Spleen (tissue), 11 donors: ENCODE data around the gene BTG4. TPM values are rescaled to one million over a fixed set of nuclear protein-coding genes. Genes with fewer than 3 reads are reported as not detected.

ENCODE experiments used
- DNase-seq: peaks from one replicate; pipeline ENCODE4 v3.0.0-alpha.2; 2020
- H3K27ac ChIP-seq, 8 donors: fragments of 200-600 bp; sonication (generic) in 7 of 8; 1 replicate in 4 of 8; 2 replicates in 4 of 8; pipeline versions ENCODE4 v1.5.0 to v1.8.0; 2016 to 2021; ENCODE audit warnings: inconsistent platforms in 4 of 8, mild to moderate bottlenecking in 4 of 8, moderate library complexity in 1 of 8
- H3K27me3 ChIP-seq, 7 donors: fragments of 200-600 bp; sonication (generic) in 6 of 7; replicated peaks in 1 of 7; 1 replicate in 4 of 7; 2 replicates in 3 of 7; pipeline versions ENCODE4 v1.5.0 to v1.8.0; 2016 to 2021; ENCODE audit warnings: inconsistent platforms in 3 of 7, mild to moderate bottlenecking in 1 of 7
- H3K36me3 ChIP-seq, 6 donors: fragments of 200-600 bp; sonication (generic) in 5 of 6; 1 replicate in 4 of 6; 2 replicates in 2 of 6; pipeline versions ENCODE4 v1.5.0 to v1.8.0; 2016 to 2021; ENCODE audit warnings: inconsistent platforms in 2 of 6
- H3K4me1 ChIP-seq, 6 donors: fragments of 200-600 bp; sonication (generic) in 5 of 6; 1 replicate in 3 of 6; 2 replicates in 3 of 6; pipeline versions ENCODE4 v1.5.0 to v1.8.0; 2016 to 2021; ENCODE audit warnings: inconsistent platforms in 3 of 6
- H3K4me3 ChIP-seq, 8 donors: fragments of 200-600 bp; sonication (generic) in 7 of 8; 1 replicate in 4 of 8; 2 replicates in 4 of 8; pipeline versions ENCODE4 v1.5.0 to v1.8.0; 2016 to 2021; ENCODE audit warnings: inconsistent platforms in 4 of 8, mild to moderate bottlenecking in 4 of 8, moderate library complexity in 2 of 8
- H3K9me3 ChIP-seq, 8 donors: fragments of 200-600 bp; sonication (generic) in 7 of 8; 1 replicate in 4 of 8; 2 replicates in 4 of 8; pipeline versions ENCODE4 v1.5.0 to v1.8.0; 2016 to 2021; ENCODE audit warnings: inconsistent platforms in 4 of 8
- CTCF ChIP-seq, 11 experiments: fragments of 200-600 bp in 7 of 11; fragments of 450-650 bp in 4 of 11; sonication (generic) in 4 of 11; IDR thresholded peaks in 8 of 11; conservative IDR thresholded peaks in 3 of 11; 1 replicate in 7 of 11; 2 replicates in 4 of 11; pipeline versions ENCODE4 v1.4.0 to v1.8.0; 2016 to 2021; ENCODE audit warnings: antibody characterized with exemption in 11 of 11, inconsistent platforms in 4 of 11, mild to moderate bottlenecking in 1 of 11
- POLR2A ChIP-seq, 3 donors: fragments of 450-650 bp; IDR thresholded peaks; one replicate each; pipeline ENCODE4 v1.5.1; 2017; ENCODE audit warnings: antibody characterized with exemption in 3 of 3, mild to moderate bottlenecking in 1 of 3
- POLR2AphosphoS5 ChIP-seq, 3 donors: sonication (generic); formaldehyde crosslinking; IDR thresholded peaks; one replicate each; pipeline ENCODE4 v1.5.1; 2017; ENCODE audit warnings: antibody characterized with exemption in 3 of 3
- WGBS, 5 donors: extraction: QIAGEN DNeasy Blood & Tissue Kit in 3 of 5; methylation state at CpG; one replicate each; pipeline versions ENCODE4 v1.1.5 to v1.1.7; 2013 to 2018; 5-methylcytosine and 5-hydroxymethylcytosine counted together
- intact Hi-C: fragments of 100-400 bp; cut with DNase I; formaldehyde crosslinking; loops from one replicate; pipeline ENCODE4 v1.15.0; 2023; ENCODE audit warnings: low total_unique reads
- polyA plus RNA-seq, 3 donors: library from polyadenylated mRNA; stranded (reverse); fragments of 200-250 nt; gene quantifications; one replicate each; pipeline ENCODE4 v1.2.1, GENCODE V29; 2013
- total RNA-seq, 7 donors: library from RNA; depleted of rRNA in 3 of 7; stranded (reverse); fragments of >200 nt in 3 of 7; fragmentation: NEBNext Ultra II Directional in 4 of 7; extraction: Animal tissue kit (Norgen Biotek cat#: 25700) in 4 of 7; gene quantifications; one replicate each; pipeline versions ENCODE4 v1.1.0 to v1.2.1, GENCODE V29; 2016 to 2021
- donor health status: healthy with polysubstance abuse.
- donor health status: DM: no; HTN: no; CAD: no; lungs with moderate emphysema.
- donor health status: DM: no; HTN: no; CAD: no.
- donor health status: Bipolar disorder and iron deficiency.
- donor health status: healthy.
- donor health status: DM: no; HTN: no; CAD: no.
- donor health status: DM: yes; HTN: yes; CAD: no.

The BTG4 gene
- total and polyA plus RNA-seq, 10 donors = not detected

GRCh38 chr11:111490496-111490895 lies 21.7 kb downstream of the BTG4 start:
- Histone ChIP-seq H3K4me1 (no peaks in the 10 kb centered on the region), H3K36me3 (no peaks in the 10 kb centered on the region), H3K27ac (no peak overlapping the region), H3K9me3 (peaks cover 0 to 31% (median 15%) of the 10 kb centered on the region in 8 donors), H3K27me3 (no peaks in the 10 kb centered on the region), H3K4me3 (no peak overlapping the region)
- intact Hi-C loops = no loop called here
- 93 to 95% (median 94%) methylated on average over 1 of the region's 1 CpG for WGBS, 5 donors
- TF ChIP-seq POLR2AphosphoS5 (IDR thresholded peaks at IDR 0.05) (no peak), CTCF (IDR thresholded peaks at IDR 0.05 in 8 of 11, conservative IDR thresholded peaks at IDR 0.05 in 3 of 11) (no peak), POLR2A (IDR thresholded peaks at IDR 0.05) (no peak)
- no peak for DNase-seq

- H3K27ac ChIP-seq = no peak overlapping the region
- intact Hi-C loops = no loop called here
- TF ChIP-seq POLR2AphosphoS5 (IDR thresholded peaks at IDR 0.05) (no peak), CTCF (IDR thresholded peaks at IDR 0.05 in 8 of 11, conservative IDR thresholded peaks at IDR 0.05 in 3 of 11) (no peak), POLR2A (IDR thresholded peaks at IDR 0.05) (no peak)
- H3K4me1 ChIP-seq = no peaks in the 10 kb centered on the region
- no peaks in the 10 kb centered on the region for H3K27me3 ChIP-seq
- H3K9me3 ChIP-seq = peaks cover 2 to 68% (median 50%) of the 10 kb centered on the region in 8 donors
- H3K36me3 ChIP-seq = no peaks in the 10 kb centered on the region
- H3K4me3 ChIP-seq = no peak overlapping the region
- DNase-seq = no peak
These were observed 28.8 kb downstream of the BTG4 start for GRCh38 chr11:111483431-111483830.

GRCh38 chr11:111479666-111480065 lies 32.5 kb downstream of the BTG4 start:
- TF ChIP-seq POLR2AphosphoS5 (IDR thresholded peaks at IDR 0.05) (no peak), POLR2A (IDR thresholded peaks at IDR 0.05) (no peak), CTCF (IDR thresholded peaks at IDR 0.05 in 8 of 11, conservative IDR thresholded peaks at IDR 0.05 in 3 of 11) (no peak)

GRCh38 chr11:111477898-111478297 lies 34.3 kb downstream of the BTG4 start:
- DNase-seq = no peak
- intact Hi-C loops = no loop called here

More at GRCh38 chr11:111479666-111480065, 32.5 kb downstream of the BTG4 start:
- intact Hi-C loops = no loop called here
- Histone ChIP-seq H3K36me3 (no peaks in the 10 kb centered on the region), H3K4me1 (no peaks in the 10 kb centered on the region), H3K4me3 (no peak overlapping the region), H3K27me3 (peaks cover 0 to 8% (median 0%) of the 10 kb centered on the region in 7 donors), H3K27ac (no peak overlapping the region), H3K9me3 (peaks cover 2 to 47% (median 30%) of the 10 kb centered on the region in 8 donors)
- DNase-seq = no peak
- WGBS, 5 donors = 57 to 86% (median 75%) methylated on average over 1 of the region's 1 CpG

More at GRCh38 chr11:111477898-111478297, 34.3 kb downstream of the BTG4 start:
- H3K27me3 ChIP-seq = peaks cover 0 to 8% (median 0%) of the 10 kb centered on the region in 7 donors
- no peaks in the 10 kb centered on the region for H3K36me3 ChIP-seq
- H3K4me3 ChIP-seq = no peak overlapping the region
- H3K4me1 ChIP-seq = no peaks in the 10 kb centered on the region
- peaks cover under 1 to 35% (median 14%) of the 10 kb centered on the region in 8 donors for H3K9me3 ChIP-seq
- TF ChIP-seq POLR2AphosphoS5 (IDR thresholded peaks at IDR 0.05) = no peak
- no peak for TF ChIP-seq CTCF (IDR thresholded peaks at IDR 0.05 in 8 of 11, conservative IDR thresholded peaks at IDR 0.05 in 3 of 11)
- TF ChIP-seq POLR2A (IDR thresholded peaks at IDR 0.05) = no peak
- no peak overlapping the region for H3K27ac ChIP-seq
- 90 to 100% (median 94%) methylated on average over 2 of the region's 2 CpGs for WGBS, 5 donors
